SW 1271 (cell line): ENCODE measurements around the gene VKORC1L1.
"Not testable (repeated sequence)": the region's sequence is repeated elsewhere in the genome, so short reads cannot be mapped to it uniquely, and the experiment has no call there.

Experiments
- DNase-seq, 2 experiments: peaks; one replicate each; lab custom pipeline; 2025; lab: John Stamatoyannopoulos, UW

The VKORC1L1 gene

DNA sequence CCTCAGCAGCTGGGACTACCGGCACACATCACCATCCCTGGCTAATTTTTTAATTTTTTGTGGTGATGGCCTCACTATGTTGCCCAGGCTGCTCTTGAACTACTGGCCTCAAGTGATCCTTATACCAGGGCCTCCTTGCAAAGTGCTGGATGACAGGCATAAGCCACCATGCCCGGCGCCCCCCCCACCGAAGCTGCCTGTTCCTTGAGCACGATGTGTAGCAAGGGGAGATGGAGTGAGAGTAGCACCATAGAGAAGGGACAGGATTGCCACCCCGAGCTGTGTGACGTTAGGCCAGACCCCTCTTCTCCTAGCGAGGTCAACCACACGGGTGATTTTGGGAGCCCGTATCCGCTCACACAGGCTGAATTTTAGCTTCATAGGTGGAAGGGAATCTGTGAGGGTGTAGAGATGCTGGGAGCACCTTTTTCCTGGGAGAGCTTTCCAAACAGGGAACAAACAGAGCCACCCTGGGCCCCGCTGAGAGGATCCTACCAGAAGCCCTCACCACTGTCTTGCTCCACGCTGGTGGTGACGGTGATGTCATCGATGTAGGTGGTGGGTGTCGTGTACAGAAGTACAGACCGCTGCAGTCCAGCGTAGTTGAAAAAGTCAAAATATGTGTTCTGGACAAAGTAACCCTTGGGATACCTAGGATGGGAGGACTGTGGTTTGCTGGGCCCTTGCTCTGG lies 106.2 kb downstream of the VKORC1L1 start:
- DNase-seq, result no peak

DNA sequence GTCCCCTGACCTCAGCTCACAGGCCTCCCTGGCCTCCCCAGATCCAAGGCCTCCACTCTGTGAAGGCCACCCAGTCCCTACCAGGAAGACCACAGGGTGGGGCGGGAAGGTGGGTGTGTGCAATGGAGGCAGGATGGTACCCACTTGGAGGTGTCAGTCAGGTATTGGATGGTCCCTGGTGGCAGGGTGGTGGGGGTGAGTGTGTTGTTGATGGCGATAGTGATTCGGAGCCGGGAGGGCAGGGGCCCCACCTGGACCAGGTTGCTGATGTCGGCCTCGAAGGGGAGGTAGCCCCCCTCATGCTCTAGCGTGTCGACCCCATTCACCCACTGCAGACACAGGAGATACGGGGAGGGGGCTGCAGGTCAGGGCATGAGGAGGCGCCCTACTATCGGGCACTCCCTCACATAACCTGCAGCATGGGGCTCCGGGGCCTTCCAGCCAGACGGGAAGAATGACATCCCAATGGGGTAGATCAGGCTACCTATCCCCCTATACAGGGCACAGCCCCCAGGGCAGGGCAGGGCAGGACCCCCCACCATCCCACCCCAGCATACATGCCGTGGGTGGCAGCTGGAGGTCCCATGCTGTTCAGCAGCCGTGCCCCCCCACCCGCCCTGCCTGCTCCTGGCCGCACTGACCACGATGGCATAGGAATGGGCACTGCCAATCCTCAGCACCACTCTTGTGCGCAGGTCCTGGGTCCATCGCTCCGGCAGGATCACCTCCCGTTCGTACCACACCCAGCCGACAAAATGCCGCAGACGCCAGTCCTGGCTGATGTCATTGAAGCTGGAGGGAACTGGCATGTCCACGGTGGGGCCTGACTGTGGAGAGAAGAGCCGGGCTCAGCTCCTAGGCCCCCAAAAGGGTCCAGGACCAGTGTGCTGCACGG lies 107.0 kb downstream of the VKORC1L1 start:
- DNase-seq, result no peak

DNA sequence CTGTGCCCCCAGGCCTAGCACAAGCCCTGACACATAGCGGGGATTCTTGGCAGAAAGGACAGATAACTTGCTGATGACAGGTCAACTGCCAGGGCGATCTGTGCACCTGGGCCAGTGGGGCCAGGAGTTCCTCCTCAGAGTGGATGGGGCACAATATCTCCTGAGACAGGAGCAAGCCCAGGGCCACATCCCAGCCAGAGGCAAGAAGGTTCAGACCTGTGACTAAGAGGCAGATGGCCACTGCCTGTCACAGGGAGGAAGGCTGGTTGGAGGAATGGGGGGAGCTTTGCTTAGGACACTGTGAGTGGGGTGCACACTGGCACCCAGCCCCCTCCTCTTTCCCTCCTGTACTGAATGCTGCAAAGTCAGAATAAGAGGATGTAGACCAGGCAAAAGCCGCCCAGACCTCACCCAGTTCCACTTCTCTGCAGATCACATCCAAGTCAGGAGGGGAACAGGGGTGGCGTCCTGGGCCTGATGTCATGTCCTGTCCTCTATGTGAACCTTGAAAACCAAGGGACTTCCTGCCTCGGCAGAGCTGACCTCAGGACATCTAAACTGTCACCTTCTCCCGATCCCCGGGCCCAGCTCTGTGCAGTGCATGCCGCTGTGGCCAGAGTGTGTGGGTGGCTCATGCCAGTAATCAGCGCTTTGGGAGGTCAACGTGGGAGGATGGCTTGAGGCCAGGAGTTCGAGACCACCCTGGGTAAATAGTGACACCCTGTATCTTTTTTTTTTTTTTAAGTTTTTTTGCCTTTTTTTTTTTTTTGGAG lies 107.8 kb downstream of the VKORC1L1 start:
- DNase-seq, result peak in 1 of 2 experiments; percentile 31

DNA sequence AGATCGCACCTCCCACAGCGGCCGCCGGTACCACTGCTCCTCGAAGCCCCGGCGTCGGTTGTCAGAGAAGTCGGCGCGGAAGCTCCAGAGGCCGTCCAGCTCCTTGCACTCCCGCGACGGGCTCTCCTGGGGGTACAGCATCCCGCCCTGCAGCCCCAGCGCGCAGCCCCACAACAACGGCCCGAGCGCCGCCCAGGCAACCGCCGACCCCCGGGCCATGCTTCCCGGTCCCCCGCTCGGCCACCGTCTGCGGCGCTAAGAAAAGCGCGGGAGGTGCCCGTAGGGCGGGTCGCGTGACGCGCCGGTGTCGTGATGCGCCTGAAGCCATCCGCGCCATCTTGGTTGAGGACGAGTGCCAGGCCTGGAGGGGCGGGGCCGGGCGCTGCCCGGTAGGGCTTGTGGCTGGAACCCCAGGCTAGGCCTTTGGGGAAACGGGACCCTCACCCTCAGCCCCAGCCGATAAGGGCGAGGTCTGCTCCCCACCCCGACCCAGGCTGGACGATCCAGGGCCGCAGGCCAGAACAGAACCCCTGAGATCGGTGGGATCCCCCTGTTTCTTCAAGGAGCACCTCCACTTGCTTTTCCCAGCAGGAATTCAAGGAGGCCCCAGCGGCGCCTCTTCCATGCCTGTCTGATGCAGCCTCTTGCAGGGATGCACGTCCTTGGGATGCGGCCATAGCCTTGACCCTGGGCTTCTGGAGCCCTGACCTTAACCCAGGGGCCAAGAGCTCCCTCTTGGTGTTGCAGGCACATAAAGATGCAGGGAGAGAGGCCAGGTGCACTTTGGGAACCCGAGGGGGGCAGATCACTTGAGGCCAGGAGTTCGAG lies 109.3 kb downstream of the VKORC1L1 start, which contains the start of gene GUSB:
GUSB (minus strand) TSS at position 249 of the 828 bp plus-strand sequence; CDS start at position 219, 30 bp downstream.
- DNase-seq, result peak; percentile 58 to 78

DNA sequence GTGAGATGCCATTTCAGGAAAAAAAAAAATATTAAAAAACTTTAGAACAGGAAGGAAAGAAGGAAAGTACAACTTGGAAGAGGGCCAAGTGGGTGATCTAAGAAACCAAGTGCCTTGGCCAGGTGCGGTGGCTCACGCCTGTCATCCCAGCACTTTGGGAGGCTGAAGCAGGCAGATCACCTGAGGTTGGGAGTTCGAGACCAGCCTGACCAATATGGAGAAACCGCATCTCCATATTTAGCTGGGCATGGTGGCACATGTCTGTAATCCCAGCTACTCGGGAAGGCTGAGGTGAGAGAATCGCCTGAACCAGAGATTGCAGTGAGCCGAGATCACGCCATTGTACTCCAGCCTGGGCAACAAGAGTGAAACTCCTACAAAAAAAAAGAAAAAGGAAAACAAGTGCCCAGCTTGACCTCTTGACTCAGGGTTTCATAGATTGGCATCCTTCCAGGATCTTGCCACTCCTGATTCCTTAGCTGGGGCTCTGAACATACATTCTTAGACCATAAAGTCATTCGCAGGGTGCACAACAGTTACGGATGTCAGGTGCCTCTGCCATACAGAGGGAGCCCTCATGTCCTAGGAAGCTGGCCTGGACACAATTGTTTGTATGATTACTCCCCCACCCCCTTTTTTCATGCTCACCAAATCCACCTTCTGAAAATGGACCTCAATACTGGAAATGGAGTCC lies 111.2 kb downstream of the VKORC1L1 start:
- peak in 1 of 2 experiments; percentile 25 for DNase-seq

DNA sequence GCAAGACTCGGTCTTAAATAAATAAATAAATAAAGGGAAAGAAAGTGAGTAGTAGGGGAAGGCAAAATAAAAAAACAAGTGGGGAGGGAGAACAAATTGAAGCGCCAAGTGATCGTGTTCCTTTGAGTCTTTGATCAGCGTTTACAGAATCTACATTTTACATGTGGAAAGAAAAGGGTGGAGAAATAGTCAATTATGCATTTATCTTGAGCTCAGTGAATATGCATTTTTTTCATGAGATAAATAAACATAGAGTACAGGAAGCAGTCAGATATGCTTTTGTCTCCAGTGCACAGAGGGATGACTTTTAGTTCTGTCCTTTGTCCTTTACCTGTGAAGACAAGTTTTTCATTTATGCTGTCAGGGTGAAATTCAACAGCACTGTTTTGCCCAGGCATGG lies 115.2 kb downstream of the VKORC1L1 start:
- no peak for DNase-seq

DNA sequence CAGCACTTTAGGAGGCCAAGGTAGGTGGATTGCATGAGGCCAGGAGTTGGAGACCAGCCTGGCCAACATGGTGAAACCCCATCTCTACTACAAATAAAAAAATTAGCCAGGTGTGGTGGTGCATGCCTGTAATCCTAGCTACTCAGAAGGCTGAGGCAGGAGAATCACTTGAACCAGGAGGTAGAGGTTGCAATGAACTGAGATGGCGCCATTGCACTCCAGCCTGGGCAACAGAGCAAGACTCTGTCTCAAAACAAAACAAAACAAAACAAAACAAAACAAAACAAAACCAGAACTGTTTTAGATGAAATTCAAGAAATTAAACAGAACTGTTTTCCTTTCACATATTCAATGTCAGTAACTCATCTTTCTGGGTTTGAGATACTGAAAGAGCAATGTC lies 115.6 kb downstream of the VKORC1L1 start:
- DNase-seq, result not testable (repeated sequence)

DNA sequence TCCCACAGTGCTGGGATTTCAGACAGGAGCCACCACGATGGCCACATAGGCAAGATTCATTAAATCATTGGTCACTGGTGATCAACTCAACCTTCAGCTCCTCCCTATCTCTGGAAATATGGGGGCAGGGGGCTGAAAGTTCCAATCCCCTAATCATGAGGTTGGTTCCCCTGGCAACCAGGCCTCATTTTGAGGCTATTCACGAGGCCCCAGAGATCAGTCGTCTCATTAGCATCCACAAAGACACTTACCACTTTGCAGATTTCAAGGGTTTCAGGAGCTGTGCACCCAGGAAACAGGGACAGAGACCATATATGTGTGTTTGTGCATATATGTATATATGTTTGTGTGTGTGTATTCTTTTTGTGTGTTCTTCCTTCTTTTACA lies 116.8 kb downstream of the VKORC1L1 start:
- no peak for DNase-seq

DNA sequence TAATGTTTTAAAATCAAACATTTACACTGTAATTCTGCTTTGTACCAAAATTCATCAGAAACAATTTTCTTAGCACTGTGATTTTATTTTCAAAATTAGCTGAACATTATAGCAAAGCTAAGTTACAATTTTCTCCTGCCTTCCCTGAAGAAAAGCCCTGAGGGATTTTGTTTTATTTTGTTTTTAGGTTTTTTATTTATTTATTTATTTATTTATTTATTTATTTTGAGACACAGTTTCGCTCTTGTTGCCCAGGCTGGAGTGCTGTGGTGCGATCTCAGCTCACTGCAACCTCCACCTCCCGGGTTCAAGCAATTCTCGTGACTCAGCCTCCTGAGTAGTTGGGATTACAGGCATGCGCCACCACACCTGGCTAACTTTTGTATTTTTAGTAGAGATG lies 119.0 kb downstream of the VKORC1L1 start:
- DNase-seq, result not testable (repeated sequence)

DNA sequence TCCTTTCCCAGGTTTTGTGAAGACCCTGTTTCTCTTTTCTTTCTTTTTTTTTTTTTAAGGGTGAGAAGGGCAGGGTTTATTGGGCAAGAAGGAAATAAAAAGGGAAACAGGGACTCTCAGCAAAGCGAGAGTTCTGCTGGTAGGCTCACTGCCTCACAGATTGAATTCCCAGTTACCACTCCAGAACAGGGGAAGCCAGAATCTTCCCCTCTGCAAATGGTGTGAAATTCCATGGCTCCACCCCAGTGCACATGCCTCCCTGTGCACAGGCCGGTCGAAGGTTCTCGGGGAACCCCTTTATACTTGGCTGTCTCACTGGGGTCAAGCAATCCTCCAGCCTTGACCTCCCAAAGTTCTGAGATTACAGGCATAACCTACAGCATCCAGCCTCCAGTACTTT lies 119.7 kb downstream of the VKORC1L1 start:
- DNase-seq, result no peak

DNA sequence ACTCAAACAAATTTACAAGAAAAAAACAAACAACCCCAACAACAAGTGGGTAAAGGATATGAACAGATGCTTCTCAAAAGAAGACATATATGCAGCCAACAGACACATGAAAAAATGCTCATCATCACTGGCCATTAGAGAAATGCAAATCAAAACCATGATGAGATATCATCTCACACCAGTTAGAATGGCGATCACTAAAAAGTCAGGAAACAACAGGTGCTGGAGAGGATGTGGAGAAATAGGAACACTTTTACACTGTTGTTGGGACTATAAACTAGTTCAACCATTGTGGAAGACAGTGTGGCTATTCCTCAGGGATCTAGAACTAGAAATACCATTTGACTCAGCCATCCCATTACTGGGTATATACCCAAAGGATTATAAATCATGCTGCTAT lies 122.1 kb downstream of the VKORC1L1 start:
- not testable (repeated sequence) for DNase-seq

DNA sequence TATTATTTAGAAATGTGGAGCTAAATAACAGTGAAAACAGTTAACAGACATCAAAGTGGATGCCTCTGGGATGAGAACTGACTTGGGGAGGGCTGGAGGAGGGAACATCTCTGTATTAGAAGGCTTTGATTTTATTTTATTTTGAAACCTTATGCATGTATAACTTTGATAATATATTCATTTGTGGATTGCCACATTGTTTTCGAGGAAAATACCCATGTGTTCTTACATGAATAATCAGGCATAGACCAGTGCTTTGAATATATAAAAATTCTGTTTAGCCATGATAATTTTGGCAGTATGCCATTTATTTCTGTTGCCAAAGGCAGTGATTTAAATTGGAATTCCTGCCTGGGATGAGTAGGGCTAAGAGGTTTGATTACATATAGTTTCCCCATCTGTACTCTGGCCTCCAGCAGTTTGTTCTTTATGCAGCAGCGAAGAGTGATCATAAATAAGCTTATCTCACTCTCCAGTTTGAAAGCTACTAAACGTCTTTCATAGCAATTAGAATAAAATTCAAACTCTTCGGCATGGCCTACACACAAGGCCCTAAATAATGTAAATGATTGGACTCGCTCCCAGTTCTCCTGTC lies 128.0 kb downstream of the VKORC1L1 start:
- DNase-seq, result not testable (repeated sequence)

DNA sequence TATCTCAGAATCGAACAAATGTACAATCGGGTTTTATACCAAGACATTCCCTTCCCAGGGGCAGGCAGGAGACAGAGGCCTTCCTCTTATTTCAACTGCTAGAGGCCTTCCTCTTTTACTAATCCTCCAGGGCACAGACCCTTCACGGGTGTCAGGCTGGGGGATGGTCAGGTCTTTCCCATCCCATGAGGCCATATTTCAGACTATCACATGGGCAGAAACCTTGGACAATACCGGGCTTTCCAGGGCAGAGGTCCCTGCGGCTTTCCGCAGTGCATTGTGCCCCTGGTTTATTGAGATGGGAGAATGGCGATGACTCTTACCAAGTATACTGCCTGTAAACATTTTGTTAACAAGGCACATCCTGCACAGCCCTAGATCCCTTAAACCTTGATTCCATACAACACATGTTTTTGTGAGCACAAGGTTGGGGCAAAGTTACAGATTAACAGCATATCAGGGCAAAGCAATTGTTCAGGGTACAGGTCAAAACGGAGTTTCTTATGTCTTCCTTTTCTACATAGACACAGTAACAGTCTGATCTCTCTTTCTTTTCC lies 132.3 kb downstream of the VKORC1L1 start:
- not testable (repeated sequence) for DNase-seq

DNA sequence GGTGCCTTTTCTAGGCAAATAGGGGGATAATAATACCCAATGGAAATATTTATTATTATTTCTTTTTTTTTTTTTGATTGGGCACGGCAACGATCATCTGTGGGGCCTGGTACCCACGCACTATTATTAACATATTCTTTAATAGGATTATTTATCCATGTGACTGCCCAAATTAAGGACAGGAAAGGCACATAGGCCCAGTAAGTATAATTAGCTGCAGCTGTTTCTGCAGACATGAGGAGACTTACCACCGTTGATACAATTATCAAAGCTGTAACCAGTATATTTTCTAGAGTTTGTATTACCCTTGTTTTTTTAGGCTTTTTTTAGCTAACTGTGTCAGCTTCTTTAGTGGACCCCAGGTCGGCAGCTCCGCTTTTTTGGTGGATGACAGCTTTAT lies 134.4 kb downstream of the VKORC1L1 start:
- no peak for DNase-seq
